ENCODE results near the gene VRK3.
"Not testable (repeated sequence)": the region's sequence is repeated elsewhere in the genome, so short reads cannot be mapped to it uniquely, and the experiment has no call there.

Gene VRK3

DNA sequence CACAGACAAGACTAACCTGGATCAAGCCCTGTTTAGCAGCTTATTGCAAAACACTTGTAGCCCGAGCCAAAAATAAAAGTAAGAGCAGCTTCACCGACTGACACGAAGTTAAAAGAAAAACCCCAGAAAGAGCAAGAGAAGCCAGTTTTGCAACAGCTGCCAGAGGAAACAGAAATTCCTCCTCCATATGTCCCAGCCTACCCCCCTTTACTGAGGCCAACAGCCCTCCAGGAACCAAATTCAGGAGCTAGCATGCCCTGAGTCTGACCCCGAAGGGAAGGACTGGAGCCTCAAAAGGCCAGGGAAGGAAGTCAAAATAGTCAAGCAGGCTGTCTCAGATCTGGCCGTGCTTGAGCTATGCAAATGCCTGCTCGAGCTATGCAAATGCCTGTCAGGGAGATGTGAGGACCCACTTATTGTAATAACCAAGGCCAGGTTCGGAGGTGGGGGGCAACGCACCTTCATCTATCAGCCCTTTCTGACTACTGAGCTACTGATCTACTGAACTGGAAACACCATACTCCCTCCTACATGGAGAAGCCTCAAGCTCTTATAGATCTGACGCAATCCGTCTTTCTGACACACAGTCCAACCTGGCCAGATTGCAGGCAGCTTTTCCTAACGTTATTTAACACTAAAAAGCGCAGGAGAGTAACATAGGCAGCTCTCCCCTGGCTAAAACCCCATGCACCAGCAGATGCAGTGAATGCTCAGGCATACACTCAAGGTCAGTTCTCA lies 70.9 kb downstream of the VRK3 start:
- DNase-seq = no peak

DNA sequence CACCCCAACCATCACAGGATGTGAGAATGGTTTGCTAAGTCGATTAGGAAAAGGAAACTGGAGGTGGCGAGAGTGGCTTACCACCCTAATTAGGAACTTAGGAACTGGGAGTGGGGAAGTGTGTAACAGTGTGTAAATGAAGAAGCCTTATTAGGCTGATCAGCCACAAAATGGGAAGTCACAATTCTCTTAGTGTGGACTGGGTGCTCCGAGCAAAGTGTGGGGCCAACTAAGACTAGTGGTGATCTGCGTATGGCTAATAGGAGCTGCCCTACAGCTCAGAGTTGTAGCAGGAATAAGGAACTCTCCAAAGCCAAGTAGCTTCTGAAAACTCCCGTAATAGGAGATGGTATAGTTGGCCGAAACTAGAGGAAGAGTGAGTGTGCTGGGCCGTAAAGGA lies 71.8 kb downstream of the VRK3 start:
- no peak for DNase-seq

- DNase-seq = no peak
Observed at GRCh38 chr19:49952906-49953305, 72.3 kb downstream of the VRK3 start.

DNA sequence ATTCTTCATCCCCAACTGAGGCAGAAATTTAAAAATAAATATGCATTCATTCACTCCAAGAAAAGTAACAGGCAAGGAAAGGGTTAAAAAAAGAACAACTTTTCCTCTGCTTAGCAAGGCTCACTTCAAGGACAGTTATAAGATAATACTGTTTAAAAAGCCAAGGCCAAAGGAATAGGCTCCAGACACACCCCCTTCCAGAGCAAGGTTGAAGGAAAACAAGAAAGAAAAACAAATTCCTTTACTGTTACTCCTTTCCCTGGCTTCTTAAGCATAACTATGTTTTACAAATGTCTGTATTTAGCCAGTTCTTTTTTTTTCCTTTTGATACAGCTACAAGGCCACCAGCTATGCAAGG lies 72.7 kb downstream of the VRK3 start:
- DNase-seq = no peak

GRCh38 chr19:49951806-49952478 lies 73.2 kb downstream of the VRK3 start:
- no peak for DNase-seq

DNA sequence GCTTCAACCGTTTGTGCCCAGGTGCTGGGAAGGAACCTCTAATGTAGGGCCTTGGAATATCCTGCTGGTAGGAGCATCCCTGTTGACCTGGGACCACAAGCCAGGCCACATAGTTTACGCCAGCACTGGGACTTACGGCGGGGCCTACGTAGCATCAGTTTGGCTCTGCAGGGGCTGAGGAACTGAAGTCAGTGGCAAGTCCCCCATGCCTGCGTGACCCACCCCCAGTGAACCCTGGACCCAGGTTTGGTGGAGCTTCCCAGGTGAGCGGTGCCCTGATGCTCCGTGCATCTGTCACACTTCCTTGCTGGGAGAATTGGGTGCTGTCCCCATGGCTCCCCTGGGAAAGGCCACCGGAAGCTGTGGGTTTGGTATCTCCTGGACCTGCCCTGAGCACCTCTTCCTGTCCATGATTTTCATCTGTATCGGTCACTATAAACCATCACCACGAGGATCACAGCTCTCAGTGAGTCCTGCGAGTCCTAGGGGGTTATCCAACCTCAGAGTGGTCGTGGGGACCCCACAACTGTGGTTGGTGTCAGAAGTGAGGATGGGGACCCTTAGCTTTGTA lies 74.1 kb downstream of the VRK3 start:
- no peak for DNase-seq

- no peak for DNase-seq
Observed at GRCh38 chr19:49950590-49950948, 74.6 kb downstream of the VRK3 start.

- DNase-seq = no peak
Observed at GRCh38 chr19:49949742-49950589, 75.2 kb downstream of the VRK3 start.

- DNase-seq = no peak
Observed at GRCh38 chr19:49946415-49946814, 78.8 kb downstream of the VRK3 start.

GRCh38 chr19:49944567-49944966 lies 80.6 kb downstream of the VRK3 start:
- not testable (repeated sequence) for DNase-seq

GRCh38 chr19:49940482-49940791 lies 84.7 kb downstream of the VRK3 start:
- DNase-seq = no peak

GRCh38 chr19:49939721-49940481 lies 85.3 kb downstream of the VRK3 start:
- no peak for DNase-seq

DNA sequence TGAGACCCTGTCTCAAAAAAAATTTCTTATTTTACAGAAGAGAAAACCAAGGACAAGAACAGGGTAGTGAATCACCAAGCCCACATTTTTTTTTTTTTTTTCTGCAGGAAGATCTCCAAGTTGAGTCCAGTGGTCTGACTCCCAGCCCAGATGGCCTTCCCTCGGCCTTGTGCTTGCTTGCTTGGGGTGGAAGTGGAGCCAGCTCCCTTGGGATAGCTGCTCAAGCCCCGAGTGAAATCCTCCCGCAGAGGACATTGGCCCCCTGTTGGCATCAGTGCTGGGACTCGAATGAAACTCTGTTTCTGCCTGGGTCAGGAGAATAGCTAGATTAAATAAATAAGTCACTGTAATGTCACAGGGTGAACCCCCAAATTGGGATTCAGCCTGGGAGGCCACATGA lies 86.5 kb downstream of the VRK3 start:
- DNase-seq = no peak

DNA sequence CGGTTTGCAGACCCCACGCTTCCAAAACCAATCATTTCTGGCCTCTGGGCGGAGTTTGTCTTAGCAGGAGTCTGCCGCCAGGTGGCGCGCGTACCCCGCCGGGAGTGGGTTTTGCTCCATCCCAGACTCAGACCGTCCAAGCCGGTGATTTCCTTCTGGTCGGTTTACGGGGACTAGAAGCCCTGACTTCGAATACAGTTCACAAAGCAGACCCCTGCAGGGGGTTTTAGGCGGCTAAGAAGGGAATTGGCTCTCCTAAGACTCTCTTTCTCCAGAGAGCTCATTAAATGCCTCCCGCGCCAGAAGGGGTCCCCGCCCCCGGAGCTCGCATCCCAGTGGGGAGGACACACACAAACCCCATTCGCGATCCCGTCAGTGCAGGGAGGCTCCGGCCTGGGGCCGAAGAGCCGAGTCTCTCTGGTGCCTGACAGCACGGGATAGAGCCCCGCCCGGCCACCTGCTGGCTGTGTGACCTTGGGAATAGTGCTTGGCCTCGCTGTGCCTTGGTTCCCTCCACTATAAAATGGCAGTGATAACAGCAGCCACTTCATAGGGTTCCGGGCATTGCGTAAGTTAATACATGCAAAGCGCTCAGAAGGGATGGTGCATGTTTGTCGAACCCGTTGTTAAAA lies 87.3 kb downstream of the VRK3 start:
- peak; percentile 60 to 80 for DNase-seq

- DNase-seq = no peak
Observed at GRCh38 chr19:49936549-49936948, 88.6 kb downstream of the VRK3 start.

- DNase-seq = no peak
Observed at GRCh38 chr19:49933643-49934042, 91.5 kb downstream of the VRK3 start.

GRCh38 chr19:49932731-49933131 lies 92.4 kb downstream of the VRK3 start:
- no peak for DNase-seq

- no peak for DNase-seq
Observed at GRCh38 chr19:49932041-49932451, 93.1 kb downstream of the VRK3 start.

DNA sequence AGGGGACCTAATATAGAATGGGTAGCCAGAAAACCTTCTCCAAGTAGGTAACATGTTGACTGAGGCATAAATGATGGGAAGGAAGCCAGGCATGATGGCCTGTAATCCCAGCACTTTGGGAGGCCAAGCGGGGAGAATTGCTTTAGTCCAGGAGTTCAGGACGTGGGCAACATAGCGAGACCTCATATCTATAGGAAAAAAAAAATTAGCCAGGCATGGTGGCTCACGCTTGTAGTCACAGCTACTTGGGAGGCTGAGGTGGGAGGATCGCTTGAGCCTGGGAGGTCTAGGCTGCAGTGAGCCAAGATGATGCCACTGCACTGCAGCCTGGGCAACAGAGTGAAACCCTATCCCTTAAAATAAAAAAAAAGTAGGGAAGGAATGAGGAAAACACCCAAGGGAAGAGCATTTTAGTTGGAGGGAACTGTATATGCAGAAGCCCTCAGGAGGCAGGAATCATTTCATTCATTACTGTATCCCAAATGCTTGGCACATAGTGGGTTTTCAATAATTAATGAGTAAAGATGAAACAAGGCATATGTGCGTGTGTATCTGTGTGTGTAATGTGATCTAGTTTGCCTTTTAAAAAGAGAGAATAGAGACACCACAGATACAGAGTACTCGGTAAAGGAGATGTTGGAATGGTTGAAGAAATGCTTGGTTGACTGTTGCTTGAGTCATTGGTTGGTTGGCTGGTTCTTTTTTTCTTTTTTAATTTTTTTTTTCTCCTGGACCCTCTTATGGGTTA lies 93.7 kb downstream of the VRK3 start:
- DNase-seq = no peak

DNA sequence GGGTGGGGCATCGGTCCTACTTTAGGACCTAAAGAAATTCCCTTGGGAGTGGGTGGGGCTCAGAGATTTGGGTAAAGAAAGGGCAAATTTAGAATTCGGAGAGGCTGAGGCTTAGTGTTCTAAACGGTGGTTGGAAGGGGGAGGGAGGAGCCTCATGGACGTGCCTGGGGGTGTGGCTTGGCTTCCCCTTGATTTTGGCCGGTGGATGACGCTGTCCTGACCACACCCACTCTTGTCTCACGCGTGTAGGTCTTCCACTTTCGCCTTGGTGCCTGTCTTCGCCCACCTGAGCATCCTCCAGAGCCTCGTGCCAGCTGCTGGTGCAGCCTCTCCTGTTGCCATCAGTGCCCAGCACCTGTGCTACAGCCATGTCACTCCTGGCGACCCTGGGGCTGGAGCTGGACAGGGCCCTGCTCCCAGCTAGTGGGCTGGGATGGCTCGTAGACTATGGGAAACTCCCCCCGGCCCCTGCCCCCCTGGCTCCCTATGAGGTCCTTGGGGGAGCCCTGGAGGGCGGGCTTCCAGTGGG lies 94.6 kb downstream of the VRK3 start:
- no peak for DNase-seq

Measured in stimulated activated CD4-positive, alpha-beta T cell treated with anti-CD3 and anti-CD28 coated beads, Interleukin-4, amount 100 ng/mL, for 4 hours (primary cell).